Lower leg skin (tissue), 3 donors: ENCODE data around the gene ITPRID1.

Experiments
- POLR2A ChIP-seq, 2 donors: fragments of 450-650 bp; IDR thresholded peaks; one replicate each; pipeline ENCODE4 v1.6.1; 2016 to 2017; ENCODE audit warnings: antibody characterized with exemption in 2 of 2, mild to moderate bottlenecking in 1 of 2, moderate library complexity in 1 of 2
- TF ChIP-seq, protein P1 (sequence below), 3 donors: fragments of 450-650 bp; IDR thresholded peaks; one replicate each; pipeline ENCODE4 v1.5.1; 2016; ENCODE audit warnings: antibody characterized with exemption in 3 of 3, mild to moderate bottlenecking in 3 of 3, moderate library complexity in 2 of 3

DNA sequence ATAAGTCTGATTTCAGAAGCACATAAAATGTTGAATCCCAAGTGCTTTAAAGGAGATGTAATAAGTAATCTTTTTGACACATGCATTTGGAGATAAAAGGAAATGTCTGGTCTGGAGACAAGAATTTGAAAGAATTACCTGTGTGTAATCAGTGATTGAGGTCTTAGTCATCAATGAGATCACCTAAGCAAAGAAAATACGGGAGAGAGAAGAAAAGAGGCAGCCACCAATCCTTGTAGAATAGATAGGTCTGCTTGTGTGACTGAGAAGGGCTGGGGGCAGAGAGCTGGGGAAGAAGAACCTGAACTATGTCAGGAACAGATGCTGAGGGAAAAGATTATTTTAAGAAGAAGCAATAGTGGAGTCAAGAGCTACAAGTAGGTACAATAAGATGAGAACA is 49.3 kb upstream of the ITPRID1 start:
- TF ChIP-seq, protein P1, sequence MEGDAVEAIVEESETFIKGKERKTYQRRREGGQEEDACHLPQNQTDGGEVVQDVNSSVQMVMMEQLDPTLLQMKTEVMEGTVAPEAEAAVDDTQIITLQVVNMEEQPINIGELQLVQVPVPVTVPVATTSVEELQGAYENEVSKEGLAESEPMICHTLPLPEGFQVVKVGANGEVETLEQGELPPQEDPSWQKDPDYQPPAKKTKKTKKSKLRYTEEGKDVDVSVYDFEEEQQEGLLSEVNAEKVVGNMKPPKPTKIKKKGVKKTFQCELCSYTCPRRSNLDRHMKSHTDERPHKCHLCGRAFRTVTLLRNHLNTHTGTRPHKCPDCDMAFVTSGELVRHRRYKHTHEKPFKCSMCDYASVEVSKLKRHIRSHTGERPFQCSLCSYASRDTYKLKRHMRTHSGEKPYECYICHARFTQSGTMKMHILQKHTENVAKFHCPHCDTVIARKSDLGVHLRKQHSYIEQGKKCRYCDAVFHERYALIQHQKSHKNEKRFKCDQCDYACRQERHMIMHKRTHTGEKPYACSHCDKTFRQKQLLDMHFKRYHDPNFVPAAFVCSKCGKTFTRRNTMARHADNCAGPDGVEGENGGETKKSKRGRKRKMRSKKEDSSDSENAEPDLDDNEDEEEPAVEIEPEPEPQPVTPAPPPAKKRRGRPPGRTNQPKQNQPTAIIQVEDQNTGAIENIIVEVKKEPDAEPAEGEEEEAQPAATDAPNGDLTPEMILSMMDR (IDR thresholded peaks at IDR 0.05) = no peak
- TF ChIP-seq POLR2A (IDR thresholded peaks at IDR 0.05) = no peak
